ENCODE measurements around the gene PRR20G.

The PRR20G gene

GRCh38 chr3:127325629-127325961 lies 37.7 kb upstream of the PRR20G start:
- TF ChIP-seq CTCF (IDR thresholded peaks at IDR 0.05; ENCODE audit: borderline replicate concordance, insufficient read depth, low read depth, low read length): no peak
- no peak overlapping the region for H3K4me3 ChIP-seq (ENCODE audit: low read depth, low read length)

DNA sequence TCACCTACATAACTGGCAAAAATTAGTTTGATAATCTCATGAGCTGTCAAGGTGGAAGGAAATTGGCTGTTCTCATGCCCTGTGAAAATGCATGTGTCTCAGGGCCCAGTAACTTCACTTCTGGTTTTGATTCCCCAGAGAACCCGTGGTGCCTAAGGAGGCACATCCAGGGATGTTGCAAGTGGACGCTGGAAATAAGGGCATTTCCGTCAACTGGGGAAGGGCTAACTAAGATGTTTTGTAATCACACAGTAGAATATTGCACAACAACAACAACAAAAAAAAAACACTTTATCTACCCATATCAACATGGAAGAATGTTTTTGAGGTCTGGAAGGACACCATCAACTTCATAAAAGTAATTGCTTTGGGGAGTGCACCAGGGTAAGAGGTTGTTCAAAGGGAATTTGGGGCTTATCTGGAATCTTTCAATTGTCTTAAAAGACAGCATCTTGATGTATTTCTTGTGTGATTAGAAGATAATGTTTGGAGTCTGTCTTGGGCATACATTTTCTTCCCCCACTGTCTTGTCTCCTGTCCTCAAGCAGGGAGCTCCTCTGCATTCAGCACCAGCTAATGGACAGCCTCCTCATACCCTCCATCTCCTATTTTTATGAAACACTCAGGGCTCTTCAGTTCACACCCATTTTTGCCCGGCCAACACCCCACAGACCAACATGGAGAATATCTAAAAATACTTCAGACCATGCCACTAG lies 37.2 kb upstream of the PRR20G start:
- no peak for TF ChIP-seq CTCF (IDR thresholded peaks at IDR 0.05; ENCODE audit: borderline replicate concordance, insufficient read depth, low read depth, low read length)
- H3K4me3 ChIP-seq (ENCODE audit: low read depth, low read length): no peak overlapping the region

DNA sequence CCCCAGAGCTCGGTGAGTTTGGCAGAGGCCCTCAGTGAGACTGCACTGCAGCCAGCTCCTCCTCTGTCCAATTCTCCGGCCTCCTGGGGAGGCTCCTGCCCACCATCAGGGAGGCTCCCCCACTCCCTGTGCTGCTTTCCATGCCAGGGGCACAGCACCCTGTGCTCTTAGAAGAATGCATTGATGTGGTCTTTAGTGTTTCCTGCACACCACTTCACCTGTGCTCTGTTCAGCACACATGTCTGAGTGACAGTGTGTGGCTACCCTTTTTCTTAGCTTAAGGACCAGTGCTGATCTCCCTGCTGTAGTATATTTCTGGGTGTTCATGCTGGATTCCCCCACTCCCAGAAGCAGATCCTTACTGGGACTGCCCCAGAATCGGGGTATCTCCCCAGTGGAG lies 36.2 kb upstream of the PRR20G start:
- TF ChIP-seq CTCF (IDR thresholded peaks at IDR 0.05; ENCODE audit: borderline replicate concordance, insufficient read depth, low read depth, low read length): no peak
- H3K4me3 ChIP-seq (ENCODE audit: low read depth, low read length): no peak overlapping the region

DNA sequence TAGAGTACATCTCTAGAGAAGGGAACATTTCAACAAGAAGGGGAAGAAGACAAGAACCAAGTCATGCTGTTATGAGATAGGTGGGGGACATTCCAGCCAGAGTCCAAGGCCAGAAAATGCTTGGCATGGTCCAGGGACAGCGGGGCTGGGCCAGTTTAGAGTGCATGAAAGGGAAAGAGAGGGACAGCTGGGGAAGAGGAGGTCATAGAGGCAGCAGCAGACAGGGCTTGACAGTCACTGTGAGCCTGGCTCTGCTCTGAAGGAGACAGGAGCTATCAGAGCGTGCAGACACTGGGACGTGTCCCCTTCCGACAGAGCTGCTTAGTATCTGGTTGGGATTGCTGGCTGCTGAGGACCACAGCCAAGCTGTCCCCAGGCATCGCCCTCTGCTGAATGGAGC lies 35.7 kb upstream of the PRR20G start:
- H3K4me3 ChIP-seq (ENCODE audit: low read depth, low read length): no peak overlapping the region
- TF ChIP-seq CTCF (IDR thresholded peaks at IDR 0.05; ENCODE audit: borderline replicate concordance, insufficient read depth, low read depth, low read length): no peak

GRCh38 chr3:127321371-127321770 lies 33.5 kb upstream of the PRR20G start:
- no peak for TF ChIP-seq CTCF (IDR thresholded peaks at IDR 0.05; ENCODE audit: borderline replicate concordance, insufficient read depth, low read depth, low read length)
- H3K4me3 ChIP-seq (ENCODE audit: low read depth, low read length): no peak overlapping the region

DNA sequence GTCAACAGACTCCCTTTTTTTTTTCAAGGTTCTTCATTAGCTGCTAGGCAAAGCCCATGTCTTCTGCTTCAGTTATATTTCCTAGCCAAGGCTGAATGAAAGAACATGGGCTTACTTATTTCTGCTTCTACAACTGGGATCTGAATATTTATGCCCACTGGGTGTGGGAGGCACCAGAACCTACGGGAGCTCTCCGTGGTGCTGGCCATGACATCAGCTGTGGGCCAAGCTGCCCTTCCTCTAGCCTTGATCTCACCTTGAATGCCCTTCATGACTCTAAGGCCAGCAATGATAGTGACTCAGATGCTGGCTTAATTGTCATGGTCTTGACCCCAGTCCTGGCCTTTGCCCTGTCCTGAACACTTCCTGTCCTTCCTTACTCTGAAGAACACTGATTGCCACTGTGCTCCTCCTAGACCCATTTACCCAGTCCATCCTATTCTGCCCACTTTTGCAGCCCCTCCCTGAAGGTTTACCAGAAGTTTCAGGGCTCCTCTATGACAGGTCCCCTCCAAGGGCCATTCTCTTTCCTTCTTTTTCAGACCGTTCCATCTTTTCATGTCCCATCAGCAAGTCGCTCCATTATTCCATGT lies 32.8 kb upstream of the PRR20G start:
- TF ChIP-seq CTCF (IDR thresholded peaks at IDR 0.05; ENCODE audit: borderline replicate concordance, insufficient read depth, low read depth, low read length): no peak
- no peak overlapping the region for H3K4me3 ChIP-seq (ENCODE audit: low read depth, low read length)

DNA sequence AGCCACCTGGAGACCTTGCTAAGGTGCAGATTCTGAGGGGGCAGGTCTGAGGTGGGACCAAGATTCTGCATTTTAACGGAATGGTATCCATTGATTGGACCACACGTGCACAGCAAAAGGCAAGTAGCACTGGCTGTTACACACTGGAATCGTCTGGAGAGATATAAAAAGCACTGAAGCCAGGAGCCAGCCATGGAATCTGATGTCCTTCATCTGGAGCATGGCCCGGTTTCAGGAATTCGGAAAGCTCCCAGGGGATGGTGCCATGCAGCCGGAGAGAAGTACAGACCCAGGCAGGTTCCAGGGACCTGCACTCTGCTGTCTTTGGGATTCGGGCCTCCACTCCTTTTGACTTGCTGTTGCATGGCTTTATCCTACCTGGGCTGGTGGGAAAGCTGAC lies 28.8 kb upstream of the PRR20G start:
- no peak overlapping the region for H3K4me3 ChIP-seq (ENCODE audit: low read depth, low read length)
- no peak for TF ChIP-seq CTCF (IDR thresholded peaks at IDR 0.05; ENCODE audit: borderline replicate concordance, insufficient read depth, low read depth, low read length)

All from GM12875 (cell line).